ENCODE data around the gene MYO1D. TPM values are rescaled to one million over a fixed set of nuclear protein-coding genes. Genes with fewer than 3 reads are reported as not detected.

MYO1D gene
- total RNA-seq, 1 experiment from 2014 or later = 35.7 TPM

DNA sequence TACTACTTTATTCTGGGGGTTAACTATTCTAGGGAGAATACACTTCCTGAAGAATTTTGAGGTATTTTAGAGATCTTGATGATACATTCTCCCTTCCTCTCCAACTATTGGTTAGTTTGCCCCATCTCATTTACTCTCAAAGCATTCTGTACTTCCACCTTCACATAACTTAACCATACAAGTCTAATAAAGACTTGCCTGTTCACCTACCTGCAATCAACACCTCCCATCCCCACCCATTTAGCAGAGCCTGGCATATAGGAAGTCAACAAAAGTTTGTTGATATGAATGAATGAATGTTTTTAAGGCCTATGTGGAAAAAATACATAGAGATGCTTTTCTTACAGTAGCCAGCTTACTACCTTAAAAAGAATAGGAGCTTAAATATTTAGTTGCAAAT, 50.8 kb downstream of the MYO1D start:
- POLR2A ChIA-PET = no interaction called here

More for the DNA sequence above, 50.8 kb downstream of the MYO1D start:
- no peak overlapping the region for H3K4me2 ChIP-seq (ENCODE audit: low read length)
- BruUV-seq (replicated peaks) = no TSS peak
- no peaks in the 10 kb centered on the region; the same call in 1 of the 2 replicates for H4K20me1 ChIP-seq (ENCODE audit: insufficient read depth)
- H3K9me3 ChIP-seq (ENCODE audit: control insufficient read depth in 1 of 2, insufficient read depth in 1 of 2, low read depth in 1 of 2, low read length in 2 of 2) = no peaks in the 10 kb centered on the region
- no peak for TF ChIP-seq TCF7L2 (IDR thresholded peaks at IDR 0.05; ENCODE audit: borderline replicate concordance, extremely low read depth, insufficient read depth, insufficient read length)
- TF ChIP-seq SRF (IDR thresholded peaks at IDR 0.05; ENCODE audit: low read depth) = no peak
- TF ChIP-seq CEBPB (IDR thresholded peaks at IDR 0.05; ENCODE audit: low read depth) = no peak
- TF ChIP-seq POLR2A (IDR thresholded peaks at IDR 0.05; ENCODE audit: borderline replicate concordance, extremely low read depth, insufficient read depth, insufficient read length) = no peak
- TF ChIP-seq REST (IDR thresholded peaks at IDR 0.05; ENCODE audit: low read depth) = no peak
- TF ChIP-seq MAX (IDR thresholded peaks at IDR 0.05) = no peak
- no peak overlapping the region for H2AFZ ChIP-seq (ENCODE audit: low read depth, low read length, poor library complexity, severe bottlenecking)
- intact Hi-C loops (cut with micrococcal nuclease) = no loop called here
- H3K9ac ChIP-seq (ENCODE audit: low read length) = no peak overlapping the region
- ChIA-PET CTCF (no interaction called here), RAD21 (ENCODE audit: low non-redundant PET in 1 of 2, low total read pairs in 2 of 2, uncharacterized antibody in 2 of 2, unreplicated experiment in 2 of 2) (no interaction called here)
- ATAC-seq (no peak), DNase-seq (ENCODE audit: low read depth, low spot score) (no peak)
- H3K79me2 ChIP-seq (ENCODE audit: insufficient read depth, low read length) = no peaks in the 10 kb centered on the region
- H3K36me3 ChIP-seq (ENCODE audit: control insufficient read depth in 1 of 2, insufficient read depth in 2 of 2, low read length in 2 of 2) = no peaks in the 10 kb centered on the region
- no peaks in the 10 kb centered on the region for H3K9me2 ChIP-seq (ENCODE audit: insufficient read depth)
- no peak overlapping the region for H3K27ac ChIP-seq (ENCODE audit: low read depth, low read length)
- no peaks in the 10 kb centered on the region for H3K4me1 ChIP-seq (ENCODE audit: control insufficient read depth in 1 of 2, insufficient read depth in 2 of 2, low read length in 2 of 2)
- H3K27me3 ChIP-seq (ENCODE audit: insufficient read depth, low read length) = no peaks in the 10 kb centered on the region
- H3K4me3 ChIP-seq (replicated peaks in 1 of 2; ENCODE audit: low read depth in 1 of 2, low read length in 2 of 2) = no peak overlapping the region

Data from HCT116 (cell line).